ENCODE measurements around the gene HAPLN3. TPM values are rescaled to one million over a fixed set of nuclear protein-coding genes. Genes with fewer than 3 reads are reported as not detected.

Gene HAPLN3
- polyA plus RNA-seq, 1 donor (not counting 4 experiments of a cell fraction or from before 2014, with no cell fraction given) = 1.4 TPM

GRCh38 chr15:88852476-88852875, 42.9 kb downstream of the HAPLN3 start:
- peaks cover 2% of the 10 kb centered on the region for H3K27me3 ChIP-seq (ENCODE audit: control insufficient read depth, extremely low read depth, insufficient read depth, low read length)
- no peak overlapping the region for H3K4me2 ChIP-seq (ENCODE audit: control insufficient read depth, extremely low read depth, insufficient read depth, low read depth, low read length)
- no peaks in the 10 kb centered on the region for H3K9me3 ChIP-seq (ENCODE audit: control insufficient read depth, low read depth, low read length)
- TF ChIP-seq EZH2 (IDR thresholded peaks at IDR 0.05; ENCODE audit: low read length) = no peak
- TF ChIP-seq CTCF (optimal IDR thresholded peaks at IDR 0.05 in 1 of 3, IDR thresholded peaks at IDR 0.05 in 1 of 3, conservative IDR thresholded peaks at IDR 0.05 in 1 of 3; ENCODE audit: extremely low read depth in 1 of 3, insufficient read depth in 2 of 3, low read length in 3 of 3) = no peak
- no peak overlapping the region for H3K4me3 ChIP-seq (ENCODE audit: control insufficient read depth in 2 of 3, extremely low read depth in 1 of 3, insufficient read depth in 2 of 3, low read depth in 1 of 3, low read length in 3 of 3)
- no peaks in the 10 kb centered on the region for H3K36me3 ChIP-seq (ENCODE audit: control insufficient read depth in 2 of 2, extremely low read depth in 1 of 2, insufficient read depth in 2 of 2, low read length in 2 of 2)
- no peaks in the 10 kb centered on the region for H4K20me1 ChIP-seq (ENCODE audit: control insufficient read depth, extremely low read depth, insufficient read depth, low read length)
- H3K9ac ChIP-seq (ENCODE audit: control insufficient read depth, extremely low read depth, insufficient read depth, low read length) = no peak overlapping the region
- H2AFZ ChIP-seq (ENCODE audit: control insufficient read depth, low read length) = no peak overlapping the region
- H3K4me1 ChIP-seq (ENCODE audit: control insufficient read depth, extremely low read depth, insufficient read depth, low read length) = no peaks in the 10 kb centered on the region
- no peaks in the 10 kb centered on the region for H3K79me2 ChIP-seq (ENCODE audit: control insufficient read depth, insufficient read depth, low read length)
- dilution Hi-C loops (cut with MboI; ENCODE audit: extremely low pct_ligation_motif_present, low sequenced_read_pairs) = no loop called here
- no peaks in the 10 kb centered on the region for H3K9me1 ChIP-seq (ENCODE audit: control insufficient read depth, extremely low read depth, insufficient read depth, low read length)
- DNase-seq (ENCODE audit: low read depth, low spot score) (no peak), FAIRE-seq (no peak)
- no peak overlapping the region for H3K27ac ChIP-seq (ENCODE audit: control insufficient read depth, insufficient read depth, low read length)

GRCh38 chr15:88849376-88850072, 45.8 kb downstream of the HAPLN3 start:
- Histone ChIP-seq H3K4me3 (ENCODE audit: control insufficient read depth in 2 of 3, extremely low read depth in 1 of 3, insufficient read depth in 2 of 3, low read depth in 1 of 3, low read length in 3 of 3) (no peak overlapping the region), H3K79me2 (ENCODE audit: control insufficient read depth, insufficient read depth, low read length) (no peaks in the 10 kb centered on the region), H3K4me2 (ENCODE audit: control insufficient read depth, extremely low read depth, insufficient read depth, low read depth, low read length) (no peak overlapping the region), H3K27me3 (ENCODE audit: control insufficient read depth, extremely low read depth, insufficient read depth, low read length) (peaks cover 2% of the 10 kb centered on the region), H3K27ac (ENCODE audit: control insufficient read depth, insufficient read depth, low read length) (no peak overlapping the region), H3K36me3 (ENCODE audit: control insufficient read depth in 2 of 2, extremely low read depth in 1 of 2, insufficient read depth in 2 of 2, low read length in 2 of 2) (no peaks in the 10 kb centered on the region), H2AFZ (ENCODE audit: control insufficient read depth, low read length) (no peak overlapping the region), H3K9me1 (ENCODE audit: control insufficient read depth, extremely low read depth, insufficient read depth, low read length) (no peaks in the 10 kb centered on the region), H4K20me1 (ENCODE audit: control insufficient read depth, extremely low read depth, insufficient read depth, low read length) (no peaks in the 10 kb centered on the region), H3K9ac (ENCODE audit: control insufficient read depth, extremely low read depth, insufficient read depth, low read length) (no peak overlapping the region), H3K9me3 (ENCODE audit: control insufficient read depth, low read depth, low read length) (no peaks in the 10 kb centered on the region), H3K4me1 (ENCODE audit: control insufficient read depth, extremely low read depth, insufficient read depth, low read length) (no peaks in the 10 kb centered on the region)
- FAIRE-seq = no peak
- dilution Hi-C loops (cut with MboI; ENCODE audit: extremely low pct_ligation_motif_present, low sequenced_read_pairs) = no loop called here
- TF ChIP-seq CTCF (optimal IDR thresholded peaks at IDR 0.05 in 1 of 3, IDR thresholded peaks at IDR 0.05 in 1 of 3, conservative IDR thresholded peaks at IDR 0.05 in 1 of 3; ENCODE audit: extremely low read depth in 1 of 3, insufficient read depth in 2 of 3, low read length in 3 of 3) = no peak
- no peak for TF ChIP-seq EZH2 (IDR thresholded peaks at IDR 0.05; ENCODE audit: low read length)
- no peak for DNase-seq (ENCODE audit: low read depth, low spot score)
